WTC11 (cell line): ENCODE measurements around the gene SLC18A2.

Source experiments
- ATF2 ChIP-seq: sonication (generic); formaldehyde crosslinking; IDR thresholded peaks from 2 replicates; pipeline ENCODE4 v1.8.1; 2022; ENCODE audit warnings: low read depth, missing genetic modification reagents, borderline replicate concordance
- ATF3 ChIP-seq: sonication (generic); formaldehyde crosslinking; conservative IDR thresholded peaks from 2 replicates; pipeline ENCODE4 v1.8.1; 2022; ENCODE audit warnings: mild to moderate bottlenecking, missing genetic modification reagents
- CTCF ChIP-seq: fragments of 200-600 bp; IDR thresholded peaks from 2 replicates; pipeline ENCODE4 v1.8.0; 2022; ENCODE audit warnings: antibody characterized with exemption
- E2F1 ChIP-seq: sonication (generic); formaldehyde crosslinking; IDR thresholded peaks from 2 replicates; pipeline ENCODE4 v1.8.0; 2022; ENCODE audit warnings: mild to moderate bottlenecking, missing genetic modification reagents
- FOXJ3 ChIP-seq: sonication (generic); formaldehyde crosslinking; IDR thresholded peaks from 2 replicates; pipeline ENCODE4 v1.9.0; 2021; ENCODE audit warnings: missing genetic modification reagents, mild to moderate bottlenecking, borderline replicate concordance
- FOXP1 ChIP-seq: sonication (generic); formaldehyde crosslinking; IDR thresholded peaks from 2 replicates; pipeline ENCODE4 v1.8.0; 2022; ENCODE audit warnings: missing genetic modification reagents, mild to moderate bottlenecking, moderate library complexity, borderline replicate concordance
- IRF1 ChIP-seq: sonication (generic); formaldehyde crosslinking; IDR thresholded peaks from 2 replicates; pipeline ENCODE4 v1.8.0; 2023; ENCODE audit warnings: missing genetic modification reagents
- MAX ChIP-seq: sonication (generic); formaldehyde crosslinking; IDR thresholded peaks from 2 replicates; pipeline ENCODE4 v1.8.0; 2022; ENCODE audit warnings: mild to moderate bottlenecking, missing genetic modification reagents
- MYBL2 ChIP-seq: sonication (generic); formaldehyde crosslinking; IDR thresholded peaks from 2 replicates; pipeline ENCODE4 v1.8.1; 2023; ENCODE audit warnings: mild to moderate bottlenecking, moderate library complexity, missing genetic modification reagents
- ZBTB21 ChIP-seq: sonication (generic); formaldehyde crosslinking; IDR thresholded peaks from 2 replicates; pipeline ENCODE4 v1.8.1; 2023; ENCODE audit warnings: mild to moderate bottlenecking, missing genetic modification reagents, borderline replicate concordance

GRCh38 chr10:117214401-117214800 is 26.5 kb upstream of the SLC18A2 start:
- TF ChIP-seq E2F1: no peak
- TF ChIP-seq FOXJ3: no peak
- no peak for TF ChIP-seq CTCF
- TF ChIP-seq IRF1 (CRISPR knock-in tag): no peak
- TF ChIP-seq MYBL2: no peak
- no peak for TF ChIP-seq ATF3
- TF ChIP-seq FOXP1 (CRISPR knock-in tag): no peak
- TF ChIP-seq ZBTB21 (CRISPR knock-in tag): no peak
- TF ChIP-seq MAX: no peak
- TF ChIP-seq ATF2 (CRISPR knock-in tag): no peak
